ENCODE results near the gene NONO.

DNA sequence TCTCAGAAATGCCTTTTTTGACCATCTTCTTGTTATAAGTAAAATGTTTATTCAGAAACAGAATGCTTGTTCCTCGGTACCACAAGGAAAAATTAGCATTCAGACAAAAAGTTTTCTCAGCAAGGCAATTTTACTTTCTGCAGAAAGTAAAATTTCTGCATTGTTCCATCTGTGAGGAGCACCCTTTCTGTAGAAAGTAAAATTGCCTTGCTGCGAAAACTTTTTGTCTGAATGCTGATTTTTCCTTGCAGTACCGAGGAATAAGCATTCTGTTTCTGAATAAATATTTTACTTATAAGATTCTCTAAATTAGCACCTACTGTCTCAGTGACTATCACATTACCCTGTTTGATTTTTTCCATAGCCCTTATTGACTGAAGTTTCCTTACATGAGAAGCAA, 43.0 kb downstream of the NONO start:
- TF ChIP-seq, protein P1, sequence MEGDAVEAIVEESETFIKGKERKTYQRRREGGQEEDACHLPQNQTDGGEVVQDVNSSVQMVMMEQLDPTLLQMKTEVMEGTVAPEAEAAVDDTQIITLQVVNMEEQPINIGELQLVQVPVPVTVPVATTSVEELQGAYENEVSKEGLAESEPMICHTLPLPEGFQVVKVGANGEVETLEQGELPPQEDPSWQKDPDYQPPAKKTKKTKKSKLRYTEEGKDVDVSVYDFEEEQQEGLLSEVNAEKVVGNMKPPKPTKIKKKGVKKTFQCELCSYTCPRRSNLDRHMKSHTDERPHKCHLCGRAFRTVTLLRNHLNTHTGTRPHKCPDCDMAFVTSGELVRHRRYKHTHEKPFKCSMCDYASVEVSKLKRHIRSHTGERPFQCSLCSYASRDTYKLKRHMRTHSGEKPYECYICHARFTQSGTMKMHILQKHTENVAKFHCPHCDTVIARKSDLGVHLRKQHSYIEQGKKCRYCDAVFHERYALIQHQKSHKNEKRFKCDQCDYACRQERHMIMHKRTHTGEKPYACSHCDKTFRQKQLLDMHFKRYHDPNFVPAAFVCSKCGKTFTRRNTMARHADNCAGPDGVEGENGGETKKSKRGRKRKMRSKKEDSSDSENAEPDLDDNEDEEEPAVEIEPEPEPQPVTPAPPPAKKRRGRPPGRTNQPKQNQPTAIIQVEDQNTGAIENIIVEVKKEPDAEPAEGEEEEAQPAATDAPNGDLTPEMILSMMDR (conservative IDR thresholded peaks at IDR 0.05; ENCODE audit: low read depth, low read length): no peak
- no peak for TF ChIP-seq EZH2 (IDR thresholded peaks at IDR 0.05; ENCODE audit: borderline replicate concordance, low read depth, low read length, poor library complexity, severe bottlenecking)

Data from A673 (cell line).